8988T (cell line): ENCODE data around the gene HCN4.

Experiments
- DNase-seq: peaks from one replicate; pipeline ENCODE4 v3.0.0; 2011

HCN4 gene

DNA sequence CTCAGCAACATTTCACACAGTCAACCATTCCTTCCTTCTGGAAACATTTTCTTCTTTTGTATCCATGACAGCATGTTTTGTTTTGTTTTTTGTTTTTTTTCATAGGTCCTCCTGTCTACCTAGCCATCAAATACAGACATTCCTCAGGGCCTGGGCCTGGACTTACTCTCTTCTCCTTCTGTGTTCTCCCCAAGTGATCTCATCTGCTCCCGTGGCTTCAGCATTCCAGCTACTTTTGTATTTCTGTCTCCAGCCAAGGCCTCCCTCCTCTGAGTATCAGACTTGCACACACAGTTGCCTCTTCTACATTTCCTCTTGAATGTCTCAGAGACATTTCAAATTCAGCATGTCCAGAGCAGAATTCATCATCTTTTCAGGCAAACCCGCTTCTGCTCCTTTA lies 82.4 kb downstream of the HCN4 start:
- DNase-seq: no peak

DNA sequence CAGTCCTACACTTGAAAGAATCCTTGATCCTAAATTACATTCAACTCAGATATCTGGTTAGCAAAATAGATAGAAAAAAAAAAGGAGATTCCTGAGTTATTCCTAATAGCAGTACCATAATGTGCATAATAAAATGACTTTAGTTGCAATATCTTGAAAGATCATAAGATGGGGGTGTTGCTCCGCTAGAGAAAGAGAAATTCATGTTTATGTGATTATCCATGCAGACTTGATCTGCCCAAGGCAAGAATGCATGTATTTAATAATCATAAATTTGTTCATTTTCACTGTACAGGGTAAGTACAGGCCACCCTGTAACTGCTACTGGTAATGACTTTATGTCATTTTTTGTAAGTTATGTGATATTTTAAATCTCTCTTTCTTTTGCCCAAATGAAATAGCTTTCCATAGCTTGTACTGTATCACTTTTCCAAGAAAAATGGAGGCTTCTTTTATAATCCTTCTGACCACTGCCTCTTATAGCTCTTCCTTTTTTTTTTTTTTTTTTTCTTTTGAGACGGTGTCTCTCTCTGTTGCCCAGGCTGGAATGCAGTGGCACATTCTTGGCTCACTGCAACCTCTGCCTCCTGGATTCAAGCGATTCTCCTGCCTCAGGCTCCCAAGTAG lies 84.6 kb downstream of the HCN4 start:
- no peak for DNase-seq

DNA sequence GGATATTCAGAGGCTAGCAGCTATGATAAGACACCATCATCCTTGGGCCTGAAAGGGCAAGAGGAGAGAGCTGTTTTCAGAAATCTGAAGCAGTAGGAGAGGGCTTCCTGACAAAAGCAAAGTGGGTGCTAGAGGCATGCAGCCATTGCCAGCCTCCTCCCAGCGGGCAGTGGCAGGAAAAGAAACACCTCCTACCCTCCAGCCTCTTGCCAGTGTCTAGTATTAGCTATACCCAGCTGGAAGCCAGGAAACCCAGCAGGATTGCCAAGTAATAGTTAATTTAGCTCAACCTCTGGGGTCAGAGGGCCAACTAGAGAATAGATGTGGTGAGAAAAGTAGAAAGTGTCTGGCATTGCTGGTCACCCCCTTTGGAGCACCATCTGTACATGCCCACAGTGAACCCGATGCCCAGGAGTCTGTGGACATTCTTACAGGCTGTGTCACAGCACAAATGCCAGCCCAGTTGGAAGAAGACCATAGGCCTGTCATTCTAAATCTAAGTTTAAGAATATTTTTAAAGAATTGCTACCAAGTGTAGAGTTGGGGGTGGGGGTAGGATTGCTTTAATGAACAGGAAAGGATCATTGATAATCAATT lies 85.3 kb downstream of the HCN4 start:
- no peak for DNase-seq

- DNase-seq: no peak
Measured at GRCh38 chr15:73282567-73283365, 86.0 kb downstream of the HCN4 start.

- DNase-seq: no peak
Measured at GRCh38 chr15:73275862-73276261, 92.9 kb downstream of the HCN4 start.

DNA sequence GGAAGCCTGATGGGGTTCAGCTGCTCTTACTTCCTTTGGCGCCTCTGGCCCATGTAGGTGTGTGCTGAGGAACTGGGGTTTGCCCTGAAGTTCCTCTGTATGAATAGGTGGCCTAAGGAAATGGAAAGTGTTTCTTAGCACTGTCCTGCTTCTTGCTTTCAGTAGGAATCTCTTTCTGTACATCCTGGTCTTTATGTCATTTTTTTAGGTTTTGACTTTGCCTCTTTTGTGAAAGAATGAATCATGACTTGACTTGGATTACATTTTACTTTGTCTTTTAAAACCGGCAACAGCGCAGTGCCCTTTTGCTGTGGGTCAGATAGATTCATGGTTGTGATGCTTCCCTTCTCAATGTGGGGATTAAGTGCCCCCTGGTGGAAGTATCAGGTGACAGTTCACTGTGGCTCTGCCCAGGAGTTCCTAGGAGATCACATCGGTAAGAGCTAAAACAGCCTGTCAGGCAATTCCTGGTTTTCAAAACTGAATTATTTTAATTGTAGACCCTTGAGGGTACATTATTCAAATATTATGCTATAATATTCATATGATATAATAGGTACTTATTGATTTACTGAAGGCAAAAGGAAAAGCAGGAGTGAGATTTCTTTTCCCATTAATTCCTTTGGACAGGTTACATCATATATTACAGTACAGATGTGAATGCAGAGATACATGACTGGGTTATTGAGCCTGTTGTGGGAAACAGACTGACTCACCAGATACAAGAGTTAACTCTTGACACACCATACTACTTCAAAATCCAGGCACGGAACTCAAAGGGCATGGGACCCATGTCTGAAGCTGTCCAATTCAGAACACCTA lies 95.4 kb downstream of the HCN4 start:
- peak; percentile 14 for DNase-seq

- no peak for DNase-seq
Measured at GRCh38 chr15:73270366-73271097, 98.2 kb downstream of the HCN4 start.
